ENCODE measurements around the gene NBPF4. TPM values are rescaled to one million over a fixed set of nuclear protein-coding genes. Genes with fewer than 3 reads are reported as not detected.

The NBPF4 gene
- total RNA-seq, 1 experiment from 2014 or later = not detected

DNA sequence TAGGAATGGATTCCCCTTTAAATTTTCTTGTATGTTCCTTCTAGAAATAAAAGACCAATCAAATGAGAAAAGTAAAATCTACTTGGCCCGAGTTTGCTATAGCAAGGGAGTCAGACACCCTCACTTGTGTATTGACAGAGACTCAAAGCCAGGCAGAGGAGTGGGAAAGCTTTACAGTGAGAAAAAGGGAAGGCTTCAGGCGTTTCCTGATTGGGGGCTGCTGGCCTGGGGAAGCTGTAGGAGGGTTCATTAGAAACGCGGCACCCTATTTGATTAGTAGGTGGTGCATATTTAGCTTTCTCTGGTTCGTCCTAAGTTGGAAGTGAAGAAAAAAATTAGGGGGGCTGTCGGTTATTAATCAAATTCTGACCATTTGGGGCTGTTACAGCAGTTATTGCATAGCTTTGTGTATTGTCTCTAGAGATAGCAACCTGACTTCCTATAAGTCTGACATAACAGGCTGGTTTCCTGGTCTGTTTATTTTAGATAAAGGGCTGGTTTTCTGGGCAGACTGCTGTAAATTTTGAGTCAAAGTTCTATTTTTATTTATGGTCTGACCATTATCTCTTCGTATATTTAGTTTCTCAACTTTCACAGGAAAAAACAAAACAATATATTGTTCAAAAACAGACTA lies 53.8 kb downstream of the NBPF4 start:
- DNase-seq (ENCODE audit: low read depth, low spot score) = no peak
- in situ Hi-C loops (cut with HindIII; ENCODE audit: low pct_unique_long_range_greater_than_20kb, low sequenced_read_pairs) = no loop called here

DNA sequence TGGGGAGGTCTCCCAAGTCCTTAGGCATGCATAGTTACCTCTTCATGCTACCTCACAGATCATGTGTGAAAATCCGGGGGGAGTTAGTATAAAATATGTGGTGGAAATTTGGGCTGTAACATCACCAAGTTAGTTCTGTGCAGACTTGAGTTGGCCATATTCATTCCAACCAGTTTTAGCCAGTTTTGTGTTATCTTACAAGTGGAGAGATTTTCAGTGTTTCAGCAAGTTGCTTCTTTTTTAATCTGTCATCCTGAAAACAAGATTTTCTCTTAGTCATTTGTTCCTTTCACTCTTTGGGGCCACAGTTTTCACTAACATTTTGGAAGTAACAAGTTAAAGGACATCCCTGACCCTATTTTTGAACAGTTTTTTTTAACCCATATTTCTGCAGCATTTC lies 55.1 kb downstream of the NBPF4 start:
- in situ Hi-C loops (cut with HindIII; ENCODE audit: low pct_unique_long_range_greater_than_20kb, low sequenced_read_pairs) = no loop called here
- DNase-seq (ENCODE audit: low read depth, low spot score) = no peak

DNA sequence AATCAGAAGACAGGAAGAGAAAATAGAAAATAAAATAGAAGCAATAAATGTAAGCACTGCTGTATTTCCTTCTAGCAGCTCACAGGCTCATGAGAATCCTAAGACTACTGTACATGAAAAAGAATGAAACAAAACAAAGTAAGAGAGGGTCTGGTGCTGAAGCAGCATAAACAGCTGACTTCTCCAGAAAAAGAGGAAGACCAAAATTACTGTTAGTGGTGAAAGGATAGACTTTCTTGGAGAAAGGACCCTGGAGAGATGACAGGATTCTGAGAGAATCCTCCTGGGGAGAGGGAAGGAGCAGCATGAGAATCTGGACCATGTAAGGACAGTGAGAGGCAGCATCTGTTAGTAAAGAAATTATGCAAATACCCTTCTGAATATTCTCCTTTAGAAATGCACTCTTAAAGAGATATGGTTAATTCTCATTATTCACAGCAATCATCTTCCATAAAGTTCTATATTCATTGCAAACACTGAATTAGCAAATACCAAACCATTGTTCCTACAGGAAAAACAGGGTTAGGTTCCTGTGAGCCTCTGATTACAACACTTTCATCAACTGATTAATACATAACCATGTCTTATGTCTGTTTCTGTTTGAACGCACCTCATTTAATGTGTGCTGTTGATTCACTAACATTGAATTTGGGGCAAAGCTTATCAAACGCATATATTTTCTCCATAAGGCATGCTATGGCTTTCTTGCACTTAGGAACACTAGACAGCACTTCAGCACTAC lies 60.7 kb downstream of the NBPF4 start:
- in situ Hi-C loops (cut with HindIII; ENCODE audit: low pct_unique_long_range_greater_than_20kb, low sequenced_read_pairs) = no loop called here
- DNase-seq (ENCODE audit: low read depth, low spot score) = no peak

DNA sequence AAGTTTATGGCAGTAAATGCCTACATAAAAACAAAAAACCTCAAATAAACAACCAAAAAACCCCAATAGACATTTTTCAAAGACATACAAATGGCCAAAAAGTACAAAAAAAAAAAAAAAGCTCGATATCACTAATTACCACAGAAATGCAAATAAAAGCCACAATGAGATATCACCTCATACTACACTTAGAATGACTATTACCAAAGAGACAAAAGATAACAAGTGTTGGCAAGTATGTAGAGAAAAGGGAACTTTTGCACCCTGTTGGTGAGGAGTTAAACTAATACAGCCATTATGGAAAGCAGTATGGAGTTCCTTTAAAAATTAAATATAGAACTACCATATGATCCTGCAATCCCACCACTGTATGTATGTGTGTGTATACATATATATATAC lies 64.9 kb downstream of the NBPF4 start:
- in situ Hi-C loops (cut with HindIII; ENCODE audit: low pct_unique_long_range_greater_than_20kb, low sequenced_read_pairs) = no loop called here
- DNase-seq (ENCODE audit: low read depth, low spot score) = no peak

Other genes with a start within 250 kb of the NBPF4 start
- gene SLC25A24, start 43.7 kb downstream of the NBPF4 start, total RNA-seq (2014; rRNA removed; shearing (Covaris generic)) = 22.0 and 22.6 TPM in 2 replicates
- not detected in 2 replicates for gene NBPF6, start 206.3 kb upstream of the NBPF4 start, total RNA-seq (2014; rRNA removed; shearing (Covaris generic))